ENCODE measurements around the gene ADGRA3. TPM values are rescaled to one million over a fixed set of nuclear protein-coding genes. Genes with fewer than 3 reads are reported as not detected.

Gene ADGRA3
- polyA plus RNA-seq, 1 of the 3 experiments (the other 2 are of a cell fraction) = 11.8 TPM

GRCh38 chr4:22500128-22500611 lies 15.7 kb downstream of the ADGRA3 start (continued):
- TF ChIP-seq SMC3 (IDR thresholded peaks at IDR 0.05; ENCODE audit: low read depth, low read length) = no peak
- no peak for TF ChIP-seq TEAD4 (IDR thresholded peaks at IDR 0.05; ENCODE audit: borderline replicate concordance, insufficient read depth)
- TF ChIP-seq, protein P1, sequence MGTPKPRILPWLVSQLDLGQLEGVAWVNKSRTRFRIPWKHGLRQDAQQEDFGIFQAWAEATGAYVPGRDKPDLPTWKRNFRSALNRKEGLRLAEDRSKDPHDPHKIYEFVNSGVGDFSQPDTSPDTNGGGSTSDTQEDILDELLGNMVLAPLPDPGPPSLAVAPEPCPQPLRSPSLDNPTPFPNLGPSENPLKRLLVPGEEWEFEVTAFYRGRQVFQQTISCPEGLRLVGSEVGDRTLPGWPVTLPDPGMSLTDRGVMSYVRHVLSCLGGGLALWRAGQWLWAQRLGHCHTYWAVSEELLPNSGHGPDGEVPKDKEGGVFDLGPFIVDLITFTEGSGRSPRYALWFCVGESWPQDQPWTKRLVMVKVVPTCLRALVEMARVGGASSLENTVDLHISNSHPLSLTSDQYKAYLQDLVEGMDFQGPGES (IDR thresholded peaks at IDR 0.05; ENCODE audit: low read depth, low read length) = no peak
- no peak for TF ChIP-seq POLR2AphosphoS5 (IDR thresholded peaks at IDR 0.05; ENCODE audit: low read depth, low read length)

GRCh38 chr4:22498866-22499265 lies 17.0 kb downstream of the ADGRA3 start:
- DNase-seq = no peak
- Histone ChIP-seq H3K27ac (ENCODE audit: low read depth in 2 of 2, low read length in 1 of 2) (no peak overlapping the region), H3K9ac (no peak overlapping the region), H4K20me1 (ENCODE audit: insufficient read depth) (peaks cover 7% of the 10 kb centered on the region; the same call in 1 of the 2 replicates), H2AFZ (ENCODE audit: low read depth) (no peak overlapping the region), H3K4me1 (ENCODE audit: control insufficient read depth in 1 of 2, insufficient read depth in 2 of 2, low read depth in 1 of 2, low read length in 1 of 2) (peaks cover 0 to 16% of the 10 kb centered on the region in 2 experiments; a peak in 1 of 4 replicates), H3K9me3 (no peaks in the 10 kb centered on the region), H3K4me2 (no peak overlapping the region), H3K36me3 (replicated peaks in 1 of 2; ENCODE audit: control insufficient read depth in 1 of 2, insufficient read depth in 2 of 2, low read length in 1 of 2) (no peaks in the 10 kb centered on the region), H3F3A (replicated peaks; ENCODE audit: insufficient read depth) (no peaks in the 10 kb centered on the region), H3K27me3 (ENCODE audit: insufficient read depth) (no peaks in the 10 kb centered on the region), H3K79me2 (ENCODE audit: insufficient read depth) (peaks cover 59% of the 10 kb centered on the region), H3K9me2 (no peaks in the 10 kb centered on the region), H3K4me3 (ENCODE audit: low read depth in 2 of 2, low read length in 1 of 2) (no peak overlapping the region)
- ChIA-PET CTCF (no interaction called here), POLR2A (no interaction called here)
- WGBS (ENCODE audit: low lambda C conversion rate) = 86% methylated on average over 6 of the region's 6 CpGs
- TF ChIP-seq JUND (IDR thresholded peaks at IDR 0.05) = no peak
- TF ChIP-seq, protein P2, sequence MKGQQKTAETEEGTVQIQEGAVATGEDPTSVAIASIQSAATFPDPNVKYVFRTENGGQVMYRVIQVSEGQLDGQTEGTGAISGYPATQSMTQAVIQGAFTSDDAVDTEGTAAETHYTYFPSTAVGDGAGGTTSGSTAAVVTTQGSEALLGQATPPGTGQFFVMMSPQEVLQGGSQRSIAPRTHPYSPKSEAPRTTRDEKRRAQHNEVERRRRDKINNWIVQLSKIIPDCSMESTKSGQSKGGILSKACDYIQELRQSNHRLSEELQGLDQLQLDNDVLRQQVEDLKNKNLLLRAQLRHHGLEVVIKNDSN (IDR thresholded peaks at IDR 0.05; ENCODE audit: borderline replicate concordance, low read depth) = no peak

- ChIA-PET POLR2A (no interaction called here), CTCF (no interaction called here)
- WGBS (ENCODE audit: low lambda C conversion rate) = 91% methylated on average over 6 of the region's 6 CpGs
- Histone ChIP-seq H3K27ac (ENCODE audit: low read depth in 2 of 2, low read length in 1 of 2) (no peak overlapping the region), H3K4me1 (ENCODE audit: control insufficient read depth in 1 of 2, insufficient read depth in 2 of 2, low read depth in 1 of 2, low read length in 1 of 2) (0 out of 4 replicates have a peak, but pooled peaks cover 0 to 4% of the 10 kb centered on the region in 2 experiments), H4K20me1 (ENCODE audit: insufficient read depth) (0 out of 2 replicates have a peak, but pooled peaks cover 3% of the 10 kb centered on the region), H3K27me3 (ENCODE audit: insufficient read depth) (no peaks in the 10 kb centered on the region), H3K79me2 (ENCODE audit: insufficient read depth) (peaks cover 60% of the 10 kb centered on the region), H3F3A (replicated peaks; ENCODE audit: insufficient read depth) (no peaks in the 10 kb centered on the region), H3K9ac (no peak overlapping the region), H3K4me3 (ENCODE audit: low read depth in 2 of 2, low read length in 1 of 2) (no peak overlapping the region), H3K36me3 (replicated peaks in 1 of 2; ENCODE audit: control insufficient read depth in 1 of 2, insufficient read depth in 2 of 2, low read length in 1 of 2) (no peaks in the 10 kb centered on the region), H3K9me2 (no peaks in the 10 kb centered on the region), H3K9me3 (no peaks in the 10 kb centered on the region), H2AFZ (ENCODE audit: low read depth) (no peak overlapping the region), H3K4me2 (no peak overlapping the region)
- DNase-seq = no peak
- TF ChIP-seq REST (IDR thresholded peaks at IDR 0.05; ENCODE audit: low read depth, low read length) (no peak), JUND (IDR thresholded peaks at IDR 0.05) (no peak), RXRA (IDR thresholded peaks at IDR 0.05; ENCODE audit: borderline replicate concordance, low read depth) (no peak), YY1 (IDR thresholded peaks at IDR 0.05; ENCODE audit: low read depth) (no peak), RFX5 (IDR thresholded peaks at IDR 0.05; ENCODE audit: low read length) (no peak), FOSL2 (IDR thresholded peaks at IDR 0.05; ENCODE audit: borderline replicate concordance, low read depth) (no peak), RAD21 (IDR thresholded peaks at IDR 0.05; ENCODE audit: low read length) (no peak), GATA2 (CRISPR knock-in tag; IDR thresholded peaks at IDR 0.05) (no peak), ELF1 (IDR thresholded peaks at IDR 0.05) (no peak), SMC3 (IDR thresholded peaks at IDR 0.05; ENCODE audit: low read depth, low read length) (no peak), FOXJ3 (CRISPR knock-in tag; IDR thresholded peaks at IDR 0.05) (no peak), FOXM1 (IDR thresholded peaks at IDR 0.05; ENCODE audit: low read depth) (no peak), TCF12 (IDR thresholded peaks at IDR 0.05) (no peak), TAF1 (IDR thresholded peaks at IDR 0.05; ENCODE audit: borderline replicate concordance, low read depth, low read length) (no peak)
- TF ChIP-seq, protein P1 (IDR thresholded peaks at IDR 0.05; ENCODE audit: low read depth, low read length) = no peak
Observed at GRCh38 chr4:22496165-22496813, 19.6 kb downstream of the ADGRA3 start.
